HG03280 (cell line): Measurements from ENCODE around the gene DSTN.

Experiments used
- ATAC-seq: cut with Tn5 transposase; IDR thresholded peaks from one replicate; pipeline ENCODE4 v1.9.1; 2021; ENCODE audit warnings: mild to moderate bottlenecking, moderate library complexity; ENCODE audit not compliant: unreplicated experiment

The DSTN gene

DNA sequence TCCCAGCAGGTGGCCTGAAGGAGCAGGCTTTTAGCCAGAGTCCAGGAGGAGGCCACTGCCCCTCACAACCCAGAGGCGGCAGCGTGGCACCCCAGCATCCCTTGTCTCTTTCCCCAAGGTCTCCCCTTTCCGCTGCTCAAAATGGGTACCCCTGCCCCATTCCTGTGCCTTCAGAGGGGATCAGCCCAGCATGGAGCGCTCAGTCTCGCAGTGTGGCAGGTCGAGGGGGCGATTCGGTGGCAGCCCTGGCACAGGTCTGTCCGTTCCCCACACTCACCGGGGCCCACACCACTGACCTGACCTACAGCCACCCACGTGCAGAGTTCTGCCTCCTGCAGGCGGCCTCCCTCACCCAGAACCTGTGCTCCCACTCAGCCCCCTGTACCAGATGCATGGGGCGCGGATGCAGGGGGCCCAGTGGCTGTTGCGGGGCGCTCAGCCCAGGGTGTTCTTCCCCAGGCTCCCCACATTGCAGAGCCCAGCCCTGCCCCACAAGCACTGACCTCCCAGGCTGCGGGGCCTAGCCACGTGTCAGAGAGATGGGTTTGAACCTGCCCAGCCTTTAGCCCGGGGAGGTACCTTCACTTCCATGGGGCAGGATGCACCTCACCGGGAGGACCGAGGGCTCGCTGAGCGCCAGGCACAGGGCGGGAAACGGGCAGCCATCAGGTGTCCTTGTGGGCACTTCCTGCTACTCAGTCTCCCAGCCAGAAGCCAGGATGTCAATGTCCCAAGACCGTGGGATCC lies 41.8 kb downstream of the DSTN start:
- ATAC-seq, result no peak

GRCh38 chr20:17612287-17612991 lies 42.6 kb downstream of the DSTN start:
- ATAC-seq, result no peak

- ATAC-seq, result no peak
These were observed 43.1 kb downstream of the DSTN start for GRCh38 chr20:17612992-17613327.

GRCh38 chr20:17613328-17614175 lies 43.7 kb downstream of the DSTN start:
- ATAC-seq, result no peak

DNA sequence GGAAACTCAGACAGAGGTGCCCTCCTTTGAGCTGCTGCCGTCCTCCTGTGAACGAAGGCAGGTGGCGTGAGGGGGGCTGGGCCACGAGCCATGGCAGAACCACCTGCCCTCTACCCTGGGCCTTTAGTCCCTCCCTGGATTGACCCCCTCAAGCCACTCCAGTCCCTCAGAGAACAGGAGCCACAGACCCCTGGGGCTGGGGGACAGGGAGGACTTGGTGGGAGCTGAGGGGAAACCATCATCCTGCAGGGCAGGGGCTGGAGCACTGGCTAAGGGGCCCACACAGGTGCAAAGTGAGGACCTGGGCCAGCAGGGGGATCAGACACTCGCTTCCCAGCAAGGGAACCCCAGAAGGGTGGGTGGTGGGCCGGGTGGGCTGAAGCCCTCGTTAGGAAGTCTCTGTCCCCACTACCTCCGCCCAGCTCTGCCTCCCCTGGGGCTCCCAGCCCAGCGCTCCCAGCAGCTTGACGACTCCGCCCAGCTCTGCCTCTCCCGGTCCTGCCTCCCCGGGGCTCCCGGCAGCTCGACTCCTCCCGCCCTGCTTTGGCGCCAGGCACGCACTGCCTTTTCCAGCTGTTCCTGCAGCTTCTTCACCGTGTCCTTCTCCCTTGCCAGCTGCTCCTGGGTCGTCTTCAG lies 44.4 kb downstream of the DSTN start:
- no peak for ATAC-seq

DNA sequence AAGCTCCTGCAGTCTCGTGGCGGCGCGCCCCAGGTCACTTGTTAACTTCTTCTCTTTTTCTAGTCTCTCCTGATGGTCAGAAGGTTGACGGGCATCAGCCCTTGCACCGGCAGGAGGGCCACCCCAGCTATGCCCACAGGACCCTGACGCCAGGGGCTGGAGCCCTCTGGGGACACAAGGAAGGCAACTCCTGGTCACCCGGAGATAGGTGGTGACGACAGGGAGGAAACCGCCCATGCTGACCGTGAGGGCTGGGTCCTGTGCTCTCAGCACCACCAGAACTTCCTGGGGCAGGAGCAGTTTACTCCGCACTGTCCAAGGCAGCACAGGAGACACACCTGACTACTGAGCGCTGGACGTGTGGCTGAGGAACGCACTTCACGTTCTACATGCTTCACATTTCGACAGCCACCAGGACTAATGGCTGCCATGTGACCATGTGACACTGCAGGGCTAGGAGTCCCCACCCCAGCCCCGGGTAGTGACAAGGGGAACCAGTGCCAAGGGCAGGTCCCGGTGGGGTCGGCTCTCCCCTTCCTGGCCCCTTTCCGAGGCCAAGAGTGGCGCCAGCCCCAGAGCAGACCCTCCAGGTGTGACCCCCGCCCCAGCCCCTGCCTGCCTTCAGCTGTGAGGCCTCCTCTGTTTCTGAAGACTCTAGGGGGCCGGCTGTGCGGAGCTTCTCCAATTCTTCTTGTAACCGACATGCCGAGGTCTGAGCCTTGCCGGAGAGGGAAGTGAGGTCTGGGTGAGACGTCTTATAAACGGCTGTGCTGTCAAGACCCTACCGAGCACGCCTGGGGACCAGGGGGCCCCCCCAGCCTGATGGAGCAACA lies 45.2 kb downstream of the DSTN start:
- ATAC-seq, result no peak

DNA sequence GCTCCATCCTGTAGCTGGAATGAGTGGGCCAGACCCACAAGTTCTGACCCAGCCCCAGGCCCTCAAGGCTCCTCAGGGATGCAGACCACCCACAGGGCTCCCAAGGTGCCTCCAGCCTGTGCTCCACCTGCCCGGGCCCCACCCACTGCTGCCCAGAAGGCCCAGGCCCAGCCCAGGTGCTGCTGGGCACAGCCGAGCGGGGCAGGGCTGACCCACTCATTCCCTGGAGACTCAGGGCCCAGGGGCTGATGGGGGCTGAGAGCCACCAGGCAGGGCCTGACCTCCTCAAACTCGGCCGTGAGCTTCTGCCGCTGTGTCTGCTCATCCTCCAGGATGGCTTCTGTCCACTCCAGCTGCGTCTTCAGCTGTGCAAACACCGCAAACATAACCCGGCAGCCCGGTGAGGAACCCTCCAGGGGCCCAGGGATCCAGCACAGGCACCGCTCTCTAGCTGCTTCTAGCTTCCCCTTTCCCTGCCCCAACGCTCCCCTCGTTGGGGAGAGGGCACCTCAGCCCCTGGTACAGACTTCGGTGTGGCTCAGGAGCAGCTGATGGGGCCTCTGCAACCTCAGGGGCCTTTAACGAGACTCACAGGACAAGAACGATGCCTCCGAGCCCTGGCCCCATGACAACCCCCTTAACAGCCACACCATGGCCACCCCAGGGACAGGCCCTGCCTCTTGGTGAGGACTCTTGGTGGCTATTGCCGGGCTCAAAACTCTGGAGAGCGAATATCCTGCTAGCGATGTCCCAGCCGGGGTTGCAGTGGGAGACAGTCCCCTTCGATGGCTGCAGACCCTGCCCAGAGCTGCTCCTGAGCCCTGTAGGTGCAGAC lies 46.0 kb downstream of the DSTN start:
- ATAC-seq, result no peak

GRCh38 chr20:17616480-17617211 lies 46.8 kb downstream of the DSTN start:
- ATAC-seq, result no peak

- ATAC-seq, result no peak
These were observed 47.5 kb downstream of the DSTN start for GRCh38 chr20:17617212-17617867.

GRCh38 chr20:17617868-17618672 lies 48.2 kb downstream of the DSTN start:
- ATAC-seq, result no peak

DNA sequence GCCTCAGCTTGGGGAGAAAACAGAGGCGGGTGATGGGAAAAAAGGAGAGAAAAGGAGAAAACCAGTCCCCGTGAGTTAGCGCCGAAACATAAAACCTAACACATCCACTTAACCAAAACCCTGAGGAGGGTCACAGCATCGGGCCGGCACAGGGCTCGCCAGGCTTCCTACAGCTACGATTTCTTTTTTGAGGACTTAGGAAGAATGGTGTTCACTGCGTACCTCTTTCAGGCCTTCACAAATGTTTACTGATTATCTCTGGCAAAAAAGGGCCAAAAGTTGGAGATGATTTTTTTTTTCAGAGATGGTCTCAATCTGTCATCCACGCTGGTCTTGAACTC lies 48.8 kb downstream of the DSTN start:
- no peak for ATAC-seq

GRCh38 chr20:17619351-17620093 lies 49.6 kb downstream of the DSTN start:
- ATAC-seq, result no peak

GRCh38 chr20:17620371-17621228 lies 50.7 kb downstream of the DSTN start:
- ATAC-seq, result no peak

DNA sequence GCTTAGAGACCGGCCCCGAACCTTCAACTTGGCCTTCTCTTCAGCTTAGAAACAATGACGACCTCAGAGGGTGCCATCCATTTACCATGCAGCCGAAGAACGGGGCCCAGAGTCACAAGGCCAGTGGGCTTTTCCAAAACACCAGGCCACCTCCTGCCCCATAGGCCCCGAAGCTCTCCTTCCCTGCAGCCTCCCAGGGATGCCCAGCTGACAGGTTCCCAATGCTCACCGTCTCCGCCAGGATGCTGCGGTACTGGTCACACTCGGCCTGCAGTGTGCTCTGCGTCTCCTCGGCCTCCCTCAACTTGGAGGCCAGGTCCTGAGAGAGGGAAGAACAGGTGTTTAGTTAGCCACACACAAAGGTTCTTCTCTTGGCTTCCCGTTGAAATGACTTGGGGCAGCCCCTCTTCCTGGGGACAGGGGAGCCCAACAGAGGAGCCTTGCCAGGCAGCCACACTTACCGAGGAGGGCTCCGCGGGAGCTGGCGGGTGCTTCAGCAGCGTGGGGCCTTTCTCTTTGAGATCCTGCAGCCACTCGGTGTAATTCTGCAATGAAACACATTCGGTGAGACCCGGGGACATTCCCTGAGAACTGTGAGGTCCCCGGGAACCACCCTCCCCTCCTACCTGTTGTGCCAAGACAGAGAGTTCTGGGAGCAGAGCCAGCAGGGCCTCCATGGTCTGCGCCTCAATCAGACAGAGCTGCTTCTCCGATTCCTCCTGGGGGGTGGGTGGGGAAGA lies 51.5 kb downstream of the DSTN start:
- ATAC-seq, result no peak

- ATAC-seq, result no peak
These were observed 52.4 kb downstream of the DSTN start for GRCh38 chr20:17622086-17622850.
